Left colon (tissue), 2 donors: ENCODE data around the gene CLEC9A. TPM values are rescaled to one million over a fixed set of nuclear protein-coding genes. Genes with fewer than 3 reads are reported as not detected.
A peak's percentile ranks its signal among the peaks of the same experiment; 100 is the strongest.

ENCODE experiments used
- ATAC-seq: fragments of 200-7000 bp; cut with Tn5 transposase; one replicate; pipeline ENCODE4 v1.9.1; 2020; ENCODE audit warnings: mild to moderate bottlenecking, moderate library complexity
- DNase-seq, 2 donors: peaks; one replicate each; pipeline ENCODE4 v3.0.0-alpha.2; 2020
- intact Hi-C, 2 donors: fragments of 100-400 bp; cut with DNase I in 1 of 2; cut with micrococcal nuclease in 1 of 2; formaldehyde crosslinking; loops; one replicate each; pipeline versions ENCODE4 v1.11.2 to v1.14.0; 2022; cut with DNase I, micrococcal nuclease
- total RNA-seq, 2 donors: library from RNA; stranded (reverse); fragmentation: NEBNext Ultra II Directional; extraction: Animal tissue kit (Norgen Biotek cat#: 25700); gene quantifications; one replicate each; pipeline ENCODE4 v1.2.1, GENCODE V29; 2021
- donor health status: DM: no; HTN: no; CAD: no.
- donor health status: DM: yes; HTN: yes; CAD: no.

CLEC9A gene
- total RNA-seq, 2 donors from 2014 or later, result 0.39 TPM; not detected in 1

DNA sequence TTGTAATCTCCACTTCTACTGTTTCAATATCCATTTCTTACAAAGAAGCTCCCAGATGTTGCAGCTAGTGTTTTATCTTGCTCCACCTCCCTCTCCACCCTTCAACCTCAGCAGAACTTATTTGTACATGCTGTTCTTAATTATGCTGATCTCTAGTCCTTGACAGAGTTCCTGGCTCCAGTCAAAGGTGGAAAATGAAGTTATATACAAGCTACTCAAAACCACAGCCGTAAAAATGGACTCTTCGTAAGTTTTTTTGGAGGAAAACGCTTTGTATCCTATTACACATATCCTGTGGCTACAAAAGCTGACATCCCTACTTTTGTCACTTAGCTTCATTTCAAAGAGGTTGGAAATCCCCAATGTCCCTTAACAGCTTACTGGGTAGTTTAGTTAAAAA, 67.0 kb downstream of the CLEC9A start:
- DNase-seq, result no peak

DNA sequence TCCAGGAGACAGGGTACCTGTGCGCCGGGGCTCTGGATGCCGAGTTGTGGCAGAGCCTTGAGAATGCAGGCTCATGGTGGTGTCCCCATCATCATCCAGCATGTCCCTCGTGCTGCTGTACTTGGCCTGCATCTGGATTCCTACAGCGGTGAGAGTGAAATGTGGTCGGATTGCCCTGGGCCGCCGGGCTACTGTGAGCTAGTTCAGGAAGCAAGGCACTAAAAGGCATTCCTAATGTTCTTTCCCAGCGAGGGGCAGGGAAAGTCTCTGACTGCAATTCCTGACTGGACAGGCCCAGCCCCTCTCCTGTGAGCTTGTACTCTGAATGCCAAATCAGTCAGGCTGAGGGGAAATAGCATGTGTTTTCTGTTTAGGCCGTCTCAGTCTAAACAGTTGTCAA, 68.3 kb downstream of the CLEC9A start, which contains the start of gene CLEC1A:
TSS of gene CLEC1A (minus strand) at position 195 of the 400 bp plus-strand sequence. CDS start at position 132, 63 bp downstream.
- intact Hi-C loops, result no loop called here
- no peak for DNase-seq
- ATAC-seq, result no peak

More for the DNA sequence above, 67.0 kb downstream of the CLEC9A start:
- intact Hi-C loops, result no loop called here
- ATAC-seq, result no peak

DNA sequence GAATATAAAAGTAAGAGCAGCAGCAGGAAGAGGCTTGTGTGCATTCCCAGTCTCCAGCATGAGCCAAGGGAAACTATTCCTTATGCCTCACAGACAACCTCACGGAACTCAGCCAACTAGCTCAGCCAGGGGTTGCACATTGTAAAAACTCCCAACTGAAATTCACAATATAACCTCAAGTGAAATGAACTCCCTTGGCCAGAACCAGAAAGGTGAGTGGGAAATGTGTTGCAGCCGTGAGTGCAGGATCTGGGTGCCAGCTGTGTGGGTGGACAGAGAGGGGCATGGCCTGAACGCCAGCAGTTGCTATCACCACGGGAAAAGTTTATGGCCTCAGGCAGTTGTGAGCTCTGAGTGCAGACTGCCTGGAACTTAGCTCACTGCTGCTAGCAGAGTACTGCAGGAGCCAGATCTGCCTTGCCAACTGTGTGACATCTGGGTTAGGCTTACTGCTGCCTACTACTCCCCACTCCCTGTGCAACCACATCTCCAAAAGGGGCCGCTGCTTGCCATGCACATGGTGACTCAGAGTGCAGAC, 70.6 kb downstream of the CLEC9A start:
- DNase-seq (peak in 1 of 2 donors; percentile 30), ATAC-seq (no peak)
- intact Hi-C loops, result no loop called here

DNA sequence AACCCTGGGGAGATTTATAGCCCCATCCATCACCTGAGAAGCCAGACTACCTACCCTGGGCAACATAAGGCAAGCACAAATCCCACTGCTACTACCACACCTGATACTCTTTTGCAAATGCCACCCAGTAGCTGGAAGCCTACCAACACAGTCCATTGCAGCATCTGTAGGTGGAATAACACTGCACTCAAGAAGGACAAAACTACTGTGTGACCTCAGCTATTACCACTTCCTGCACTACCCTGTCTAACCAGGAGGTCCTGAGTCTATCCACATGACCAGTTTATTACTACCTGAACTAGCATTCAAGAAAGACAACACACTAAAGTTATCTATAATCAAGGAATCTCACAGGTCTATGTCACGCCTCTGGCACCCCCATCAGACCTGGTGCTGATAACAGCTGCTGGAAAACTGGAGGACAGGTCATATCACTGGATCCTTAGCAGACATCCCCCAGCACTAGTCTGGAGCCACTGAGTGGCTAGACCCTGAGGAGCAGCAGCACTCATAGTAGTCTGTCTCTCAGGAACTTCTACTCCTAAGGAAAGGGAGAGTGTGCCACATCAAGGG, 71.3 kb downstream of the CLEC9A start:
- no peak for ATAC-seq
- intact Hi-C loops, result no loop called here
- DNase-seq, result no peak

DNA sequence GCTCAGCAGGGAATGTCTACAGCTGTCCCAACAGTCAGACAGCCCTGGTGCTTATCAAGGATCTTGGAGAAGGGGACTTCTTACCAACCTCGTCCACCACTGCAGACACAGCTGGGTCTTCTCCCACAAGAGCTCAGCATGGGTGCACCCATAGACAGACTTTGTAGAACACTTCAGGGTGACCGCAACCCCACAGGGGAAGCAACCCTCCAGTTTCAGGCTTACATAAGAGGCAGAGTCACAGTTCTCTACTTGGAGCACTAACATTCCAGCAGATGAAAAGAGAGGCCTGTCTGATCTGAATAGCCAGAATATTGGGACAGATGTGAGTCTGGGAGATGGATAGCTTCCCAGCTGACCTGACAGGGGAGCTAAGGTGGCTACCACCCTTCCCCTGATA, 71.8 kb downstream of the CLEC9A start:
- no peak for DNase-seq
- intact Hi-C loops, result no loop called here
- no peak for ATAC-seq

DNA sequence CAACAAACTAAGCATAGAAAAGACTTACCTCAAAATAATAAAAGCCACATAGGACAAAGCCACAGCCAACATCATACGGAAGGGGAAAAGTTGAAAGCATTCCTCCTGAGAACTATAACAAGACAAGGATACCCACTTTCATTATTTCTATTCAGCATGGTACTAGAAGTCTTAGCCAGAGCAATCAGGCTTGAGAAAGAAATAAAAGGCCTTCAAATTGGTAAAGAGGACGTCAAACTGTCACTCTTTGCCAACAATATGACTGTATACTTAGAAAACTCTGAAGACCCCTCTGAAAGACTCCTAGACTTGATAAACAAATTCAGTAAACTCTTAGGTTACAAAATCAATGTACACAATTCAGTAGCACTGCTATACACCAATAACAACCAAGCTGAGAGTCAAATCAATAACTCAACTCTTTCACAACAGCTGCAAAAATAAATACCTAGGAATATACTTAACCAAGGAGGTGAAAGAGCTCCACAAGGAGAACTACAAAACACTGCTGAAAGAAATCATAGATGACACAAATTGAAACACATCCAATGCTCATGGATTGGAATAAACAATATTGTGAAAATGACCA, 79.9 kb downstream of the CLEC9A start:
- no peak for ATAC-seq
- DNase-seq, result no peak
- intact Hi-C loops, result no loop called here

DNA sequence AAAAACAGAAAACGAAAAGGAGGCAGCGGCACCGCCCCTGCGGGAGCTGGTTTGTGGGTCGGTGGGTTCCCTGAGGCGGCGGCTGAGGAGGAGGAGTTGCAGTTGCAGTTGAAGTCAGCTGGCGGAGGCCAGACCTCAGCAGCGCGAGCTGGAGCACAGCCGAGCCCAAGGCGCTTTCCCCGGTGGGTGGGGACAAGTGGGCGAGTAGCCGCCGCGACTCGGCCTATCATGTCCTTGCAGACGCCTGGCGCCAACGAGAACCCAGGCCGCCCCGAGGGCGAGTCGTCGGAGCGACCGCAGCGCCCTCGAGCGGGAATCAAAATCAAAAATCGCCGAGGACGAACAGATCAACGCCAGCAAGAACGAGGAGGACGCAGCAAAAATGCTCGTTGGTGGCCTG, 81.0 kb downstream of the CLEC9A start:
- DNase-seq (no peak), ATAC-seq (no peak)
- intact Hi-C loops, result no loop called here

DNA sequence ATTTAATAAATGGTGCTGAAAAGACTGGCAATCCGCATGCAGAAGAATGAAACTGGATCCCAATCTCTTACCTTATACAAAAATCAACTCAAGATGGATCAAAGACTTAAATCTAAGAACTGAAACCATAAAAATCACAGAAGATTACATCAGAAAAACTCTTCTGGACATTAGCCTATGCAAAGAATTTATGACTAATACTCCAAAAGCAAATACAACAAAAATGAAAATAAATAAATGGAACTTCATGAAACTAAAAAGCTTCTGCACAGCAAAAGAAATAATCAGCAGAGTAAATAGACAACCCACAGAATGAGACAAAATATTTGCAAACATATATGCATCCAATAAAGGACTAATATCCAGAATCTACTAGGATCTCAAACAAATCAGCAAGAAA, 82.6 kb downstream of the CLEC9A start:
- DNase-seq (no peak), ATAC-seq (no peak)
- intact Hi-C loops, result no loop called here

DNA sequence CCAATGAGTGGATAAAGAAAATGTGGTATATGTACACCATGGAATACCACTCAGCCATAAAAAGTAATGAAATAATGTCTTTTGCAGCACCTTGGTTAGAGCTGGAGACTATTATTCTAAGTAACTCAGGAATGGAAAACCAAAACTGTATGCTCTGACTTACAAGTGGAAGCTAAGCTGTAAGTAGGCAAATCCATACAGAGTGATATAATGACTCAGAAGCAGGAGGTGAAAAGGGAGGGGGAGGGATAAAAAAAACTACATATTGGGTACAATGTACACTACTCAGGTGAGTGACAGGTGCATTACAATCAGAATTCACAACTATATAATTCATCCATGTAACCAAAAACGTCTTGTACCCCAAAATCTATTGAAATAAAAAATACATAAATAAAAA, 83.4 kb downstream of the CLEC9A start:
- DNase-seq (no peak), ATAC-seq (no peak)
- intact Hi-C loops, result no loop called here

DNA sequence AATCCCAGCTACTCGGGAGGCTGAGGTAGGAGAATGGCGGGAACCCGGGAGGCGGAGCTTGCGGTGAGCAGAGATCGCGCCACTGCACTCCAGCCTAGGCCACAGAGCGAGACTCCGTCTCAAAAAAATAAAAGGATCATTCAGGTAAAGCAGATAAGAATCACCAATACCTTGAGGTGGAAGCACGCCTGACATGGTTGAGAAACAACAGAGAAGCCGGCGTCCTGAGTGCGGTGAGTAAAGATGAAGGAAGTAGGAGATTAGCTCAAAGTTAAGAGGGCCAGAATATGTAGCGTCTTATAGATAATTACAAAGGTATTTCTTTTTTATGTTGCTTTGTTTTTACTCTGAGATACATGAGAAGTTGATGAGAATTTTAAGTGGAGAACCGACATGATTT, 84.8 kb downstream of the CLEC9A start:
- intact Hi-C loops, result no loop called here
- DNase-seq, result no peak
- ATAC-seq, result no peak

Other genes with a start within 250 kb of the CLEC9A start
- under 1 TPM in 1 of 2 donors, not detected in 1; 0.31 TPM for gene KLRF1, start 203.2 kb upstream of the CLEC9A start, total RNA-seq
- gene CLEC2B, start 161.3 kb upstream of the CLEC9A start, total RNA-seq, result 1 to 10 TPM; 1.6 to 4.8 TPM
- gene KLRF2, start 149.2 kb upstream of the CLEC9A start, total RNA-seq, result not detected
- not detected for gene CLEC2A, start 98.3 kb upstream of the CLEC9A start, total RNA-seq
- gene CLEC12A, start 59.3 kb upstream of the CLEC9A start, total RNA-seq, result under 1 TPM in 1 of 2 donors, not detected in 1; 0.75 TPM
- gene CLEC1B, start 31.6 kb upstream of the CLEC9A start, total RNA-seq, result not detected
- not detected for gene CLEC12B, start 20.1 kb upstream of the CLEC9A start, total RNA-seq
- 1 to 10 TPM in 1 of 2 donors, under 1 TPM in 1; 0.64 to 1.4 TPM for gene CLEC1A, start 68.3 kb downstream of the CLEC9A start, total RNA-seq
- gene CLEC7A, start 99.5 kb downstream of the CLEC9A start, total RNA-seq, result 1 to 10 TPM; 2.5 to 4.5 TPM
- gene OLR1, start 141.4 kb downstream of the CLEC9A start, total RNA-seq, result not detected
- not detected for gene TMEM52B, start 148.3 kb downstream of the CLEC9A start, total RNA-seq
- 10 to 100 TPM; 25.2 to 53.6 TPM for gene GABARAPL1, start 182.2 kb downstream of the CLEC9A start, total RNA-seq